T follicular helper cell (primary cell): ENCODE measurements around the gene HARBI1.

ENCODE experiments used
- DNase-seq: peaks from one replicate; pipeline ENCODE4 v3.0.0-alpha.2; 2020; ENCODE audit warnings: low read depth

The HARBI1 gene

DNA sequence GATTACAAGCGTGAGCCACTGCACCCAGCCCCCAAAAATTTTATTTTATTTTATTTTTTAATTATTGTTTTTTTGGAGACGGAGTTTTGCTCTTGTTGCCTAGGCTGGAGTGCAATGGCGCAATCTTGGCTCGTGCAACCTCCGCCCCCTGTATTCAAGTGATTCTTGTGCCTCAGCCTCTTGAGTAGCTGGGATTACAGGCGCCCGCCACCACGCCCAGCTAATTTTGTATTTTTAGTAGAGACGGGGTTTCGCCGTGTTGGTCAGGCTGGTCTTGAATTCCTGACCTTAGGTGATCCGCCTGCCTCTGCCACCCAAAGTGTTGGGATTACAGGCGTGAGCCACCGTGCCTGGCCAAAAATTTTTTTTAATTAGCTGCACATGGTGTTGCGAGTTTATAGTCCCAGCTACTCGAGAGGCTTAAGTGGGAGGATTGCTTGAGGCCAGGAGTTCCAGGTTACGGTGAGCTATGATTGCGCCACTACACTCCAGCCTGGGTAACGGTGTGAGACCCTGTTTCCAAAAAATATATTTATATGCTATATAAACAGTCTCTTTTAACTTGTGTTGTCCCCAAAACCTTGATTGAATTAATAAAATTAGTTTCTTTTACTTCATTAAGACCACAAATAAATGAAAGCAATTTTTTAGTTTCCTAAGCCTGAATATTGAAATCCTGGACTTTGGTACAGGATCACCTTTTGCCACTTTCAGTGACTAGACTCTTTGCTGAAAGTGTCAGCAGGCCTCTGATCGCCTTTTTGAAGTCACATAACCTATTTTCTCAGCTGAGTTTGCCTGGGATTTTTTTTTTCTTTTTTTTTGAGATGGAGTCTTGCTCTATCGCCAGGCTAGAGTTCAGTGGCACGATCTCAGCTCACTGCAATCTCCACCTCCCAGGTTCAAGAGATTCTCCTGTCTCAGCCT is 16.5 kb upstream of the HARBI1 start:
- DNase-seq = no peak

- no peak for DNase-seq
Measured at GRCh38 chr11:46632502-46632901, 15.5 kb upstream of the HARBI1 start.

- DNase-seq = no peak
Measured at GRCh38 chr11:46631676-46632075, 14.6 kb upstream of the HARBI1 start.

GRCh38 chr11:46630237-46630636 is 13.2 kb upstream of the HARBI1 start:
- no peak for DNase-seq

GRCh38 chr11:46628961-46629360 is 11.9 kb upstream of the HARBI1 start:
- no peak for DNase-seq

GRCh38 chr11:46625406-46625805 is 8.4 kb upstream of the HARBI1 start:
- DNase-seq = no peak

DNA sequence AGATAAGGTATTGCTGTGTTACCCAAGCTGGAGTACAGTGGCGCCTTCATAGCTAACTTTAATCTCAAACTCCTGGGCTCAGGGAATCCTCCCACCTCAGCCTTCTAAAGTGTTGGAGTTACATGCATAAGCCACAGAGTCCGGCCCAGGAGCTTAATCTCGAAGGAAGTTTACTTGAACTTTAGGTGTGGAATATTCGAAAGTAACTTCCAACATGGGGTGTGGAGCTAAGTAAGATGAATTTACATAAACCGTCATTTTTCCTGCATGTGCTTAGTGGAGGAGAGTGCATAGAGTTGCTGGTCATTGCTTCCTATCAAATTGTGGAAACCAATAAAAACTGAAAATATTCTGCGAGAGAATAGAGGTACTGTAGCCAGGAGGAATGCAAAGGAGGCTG is 1.8 kb upstream of the HARBI1 start:
- DNase-seq = no peak

DNA sequence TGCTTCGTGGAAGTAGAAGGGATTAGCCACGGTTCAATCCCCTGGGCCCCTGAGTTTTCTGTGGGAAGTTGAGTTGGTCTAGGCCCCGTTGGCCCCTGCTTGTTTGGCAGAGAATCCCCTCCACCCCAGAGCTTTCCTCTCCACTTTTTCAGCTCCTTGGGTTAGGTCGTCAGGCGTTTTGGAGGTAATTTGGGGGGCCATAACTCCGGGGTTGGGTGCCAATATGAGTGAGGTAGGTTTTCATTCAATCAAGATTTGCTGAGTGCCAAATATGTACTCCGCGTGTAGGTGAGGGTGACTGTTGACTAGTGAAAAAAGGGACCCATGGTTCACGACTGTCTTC is 916 bp upstream of the HARBI1 start:
- DNase-seq = no peak

DNA sequence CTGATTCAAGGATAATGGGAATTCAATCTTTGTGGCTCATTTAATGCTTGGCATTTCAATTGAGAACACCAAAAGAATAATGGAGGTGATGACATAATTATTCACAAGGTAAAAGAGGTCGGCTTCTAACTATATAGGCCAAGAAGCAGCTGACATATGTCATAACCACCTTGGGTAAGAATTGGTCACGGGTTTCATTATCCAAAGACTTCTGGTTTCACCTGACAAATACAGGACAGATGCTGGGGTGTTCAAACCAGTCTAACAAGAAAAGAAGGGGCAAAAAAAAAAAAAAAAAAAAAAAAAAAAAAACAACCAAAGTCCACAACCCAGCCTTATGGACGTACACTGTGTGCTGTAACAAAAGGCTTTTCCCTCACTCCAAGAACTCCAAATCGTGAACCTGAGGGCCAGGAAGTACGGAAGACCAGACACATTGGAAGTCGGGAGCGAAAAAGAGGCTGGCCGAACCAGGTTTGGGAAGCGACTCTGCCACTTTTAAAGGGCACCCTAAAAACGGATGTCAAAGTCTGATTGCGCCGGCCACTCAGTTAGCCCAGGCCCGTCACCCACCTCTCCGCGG is 385 bp downstream of the HARBI1 start:
- DNase-seq = no peak

GRCh38 chr11:46615756-46616155 is 1.3 kb downstream of the HARBI1 start:
- DNase-seq = no peak

DNA sequence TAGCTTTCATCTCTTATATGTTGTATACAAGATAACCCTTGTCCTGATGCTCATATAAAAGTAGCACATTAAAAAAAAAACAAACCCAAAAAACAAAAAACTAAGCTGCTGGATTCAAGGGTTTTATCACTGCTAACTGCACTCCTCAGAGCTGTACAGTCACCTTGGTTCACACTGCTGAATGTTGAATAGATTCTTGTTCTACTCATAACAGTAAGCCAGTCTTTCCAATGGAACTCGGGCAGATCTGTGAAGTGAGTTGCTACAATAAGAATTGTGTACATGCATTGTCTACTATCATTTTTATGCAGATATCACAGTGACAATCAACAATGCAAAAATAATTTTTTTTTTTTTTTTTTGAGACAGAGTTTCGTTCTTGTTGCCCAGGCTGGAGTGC is 4.7 kb downstream of the HARBI1 start:
- no peak for DNase-seq

DNA sequence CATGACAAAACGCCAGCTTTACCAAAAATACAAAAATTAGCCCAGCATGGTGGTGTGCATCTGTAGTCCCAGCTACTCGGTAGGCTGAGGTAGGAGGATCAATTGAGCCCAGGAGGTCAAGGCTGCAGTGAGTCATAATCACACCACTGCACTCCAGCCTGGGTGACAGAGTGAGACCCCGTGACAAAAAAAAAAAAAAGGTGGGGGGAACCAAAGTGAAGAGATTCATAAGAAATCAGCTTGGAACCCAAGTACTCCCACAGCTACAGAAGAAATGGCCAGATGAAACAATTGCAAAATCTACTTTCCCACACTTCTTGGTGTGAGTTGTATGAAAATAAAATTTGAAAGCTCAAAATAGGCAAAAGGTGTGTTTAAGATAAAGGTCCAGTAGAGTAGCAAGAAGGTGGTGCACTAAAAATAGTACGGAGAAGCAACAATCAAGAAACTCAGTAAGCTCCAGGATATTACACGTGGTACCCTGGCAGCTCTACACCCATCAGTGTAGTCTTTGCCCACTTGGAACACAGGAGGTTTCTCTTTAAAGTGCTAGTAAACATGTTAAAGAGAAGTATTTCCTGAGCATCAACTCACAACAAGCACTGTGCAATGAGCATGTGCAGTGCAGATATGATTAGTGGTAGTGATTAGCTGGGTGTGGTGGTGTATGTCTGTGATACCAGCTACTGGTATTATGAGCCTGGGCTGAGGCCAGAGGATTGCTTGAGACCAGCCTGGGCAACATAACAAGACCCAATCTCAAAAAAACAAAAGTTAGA is 5.3 kb downstream of the HARBI1 start:
- DNase-seq = no peak

GRCh38 chr11:46609386-46609785 is 7.6 kb downstream of the HARBI1 start:
- DNase-seq = no peak

- no peak for DNase-seq
Measured at GRCh38 chr11:46607516-46607915, 9.5 kb downstream of the HARBI1 start.

- DNase-seq = no peak
Measured at GRCh38 chr11:46604796-46605195, 12.2 kb downstream of the HARBI1 start.

GRCh38 chr11:46603704-46604308 is 13.2 kb downstream of the HARBI1 start:
- DNase-seq = no peak

DNA sequence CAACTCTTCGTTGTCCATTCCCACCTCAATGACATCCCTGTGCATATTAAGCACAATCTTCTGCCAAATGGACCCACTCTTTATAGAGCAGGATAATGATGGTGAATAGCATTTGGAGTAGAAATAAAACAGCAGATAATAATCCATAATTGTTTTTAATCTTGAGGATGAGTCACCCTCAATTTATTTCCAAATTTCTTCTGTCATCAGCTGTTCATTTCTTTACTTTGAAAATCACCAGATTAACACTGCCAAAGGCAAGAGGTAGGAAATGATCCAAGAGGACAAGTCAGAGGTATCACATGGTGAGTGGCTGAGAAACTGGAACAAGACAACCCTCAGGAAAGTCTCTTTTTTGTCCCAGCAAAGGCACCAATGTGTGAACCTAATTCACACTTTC is 15.9 kb downstream of the HARBI1 start:
- DNase-seq = no peak

- no peak for DNase-seq
Measured at GRCh38 chr11:46600194-46600960, 16.6 kb downstream of the HARBI1 start.

GRCh38 chr11:46599340-46600193 is 17.5 kb downstream of the HARBI1 start:
- no peak for DNase-seq

DNA sequence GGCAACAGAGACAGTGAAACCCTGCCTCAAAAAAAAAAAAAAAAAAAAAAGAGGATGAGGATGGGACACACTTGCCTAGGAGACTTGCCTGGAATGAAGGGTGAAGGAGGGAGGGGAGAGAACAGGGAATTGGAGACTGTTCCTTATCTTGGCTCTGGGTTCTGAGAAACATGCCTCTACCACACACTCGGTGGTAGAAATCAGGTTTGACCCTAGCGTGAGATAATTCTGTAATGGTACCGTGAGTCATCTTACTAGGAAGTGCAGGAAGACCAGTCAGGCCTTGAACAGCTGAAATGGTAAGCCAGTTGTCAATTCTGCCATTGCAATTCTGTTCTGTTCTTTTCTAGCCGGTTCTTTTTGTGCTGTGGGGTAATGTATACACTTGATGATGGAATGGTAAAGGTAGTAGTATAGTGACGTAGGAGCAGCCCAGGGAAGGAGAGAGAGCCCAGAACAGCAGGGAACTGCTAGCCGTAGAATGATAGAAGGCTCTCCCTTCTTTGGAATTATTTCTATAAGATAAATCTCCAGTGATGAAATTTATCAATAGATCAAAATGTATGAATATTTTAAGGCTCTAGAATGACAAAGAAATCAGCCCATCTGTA is 19.3 kb downstream of the HARBI1 start:
- DNase-seq = no peak
